Activated effector memory CD4-positive, alpha-beta T cell treated with Interleukin-2 at 50 U/mL for 16 hours (primary cell): Measurements from ENCODE around the gene SAMD14.

Source experiments
- DNase-seq: peaks from one replicate; pipeline ENCODE4 v3.0.0-alpha.2; 2020

Gene SAMD14

DNA sequence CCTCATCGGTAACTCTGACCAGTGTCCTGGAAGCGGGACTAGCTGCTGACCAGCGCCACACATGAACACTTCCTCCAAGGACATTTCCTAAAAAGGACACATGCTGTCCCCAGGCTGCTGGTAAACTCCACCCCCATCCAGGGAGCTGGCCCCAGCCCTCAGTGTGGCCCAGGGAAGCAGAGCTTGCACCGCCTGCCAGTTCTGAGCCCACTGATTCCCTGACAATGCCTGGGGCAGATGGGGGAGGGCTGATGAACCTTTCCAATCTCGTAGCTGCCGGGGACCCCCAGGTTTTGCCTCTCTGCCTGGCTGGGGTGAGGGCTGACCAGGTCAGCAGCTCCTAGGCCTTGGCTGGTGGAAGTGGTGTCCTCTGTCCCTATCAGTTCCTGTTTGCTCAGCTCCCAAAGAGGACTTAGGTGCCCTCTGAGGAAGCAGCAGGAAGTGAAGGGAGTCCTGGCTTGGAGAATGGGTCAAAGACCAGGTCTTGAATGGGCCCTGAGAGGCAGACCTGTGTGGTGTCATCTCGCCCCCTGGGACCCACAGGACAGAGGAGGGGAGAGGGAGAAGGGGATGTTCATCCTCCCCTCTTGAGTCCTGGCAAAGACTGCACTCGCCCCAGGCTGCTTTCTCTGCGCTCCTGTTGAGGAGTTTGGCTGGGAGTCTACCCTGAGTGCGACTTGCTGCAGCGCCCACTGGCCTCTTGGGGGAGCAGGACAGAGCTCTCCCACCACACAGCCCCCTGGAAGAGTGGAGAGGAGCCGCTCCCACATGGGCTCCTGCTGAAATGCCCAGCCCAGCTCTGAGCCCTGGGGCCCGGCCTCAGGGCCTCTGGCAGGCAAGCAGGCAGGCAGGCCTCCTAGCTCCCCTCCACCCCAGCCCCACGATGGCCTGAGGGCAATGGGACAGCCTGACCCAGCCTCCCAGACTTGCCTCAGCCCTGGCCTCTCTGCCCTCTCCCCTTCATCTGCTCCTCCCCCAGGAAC is 18.0 kb downstream of the SAMD14 start:
- no peak for DNase-seq

GRCh38 chr17:50110591-50111349 is 19.2 kb downstream of the SAMD14 start:
- no peak for DNase-seq

DNA sequence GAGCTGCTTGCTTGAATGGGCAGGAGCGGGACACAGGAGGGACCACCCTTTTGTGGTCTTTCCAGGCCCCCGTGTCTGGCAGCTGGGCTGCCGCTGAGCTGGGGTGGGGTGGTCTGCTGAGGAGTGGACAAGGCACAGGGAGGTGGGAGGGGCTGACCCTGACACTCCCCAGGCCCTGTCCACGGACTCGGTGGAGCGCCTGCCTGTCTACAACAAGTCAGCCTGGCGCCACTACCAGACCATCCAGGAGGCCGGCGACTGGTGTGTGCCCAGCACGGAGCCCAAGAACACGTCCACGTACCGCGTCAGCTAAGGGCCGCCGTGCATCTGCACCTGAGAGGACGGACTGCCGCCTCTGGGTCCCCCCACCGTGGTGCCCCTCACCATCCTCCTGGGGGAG is 20.2 kb downstream of the SAMD14 start:
- DNase-seq = no peak

DNA sequence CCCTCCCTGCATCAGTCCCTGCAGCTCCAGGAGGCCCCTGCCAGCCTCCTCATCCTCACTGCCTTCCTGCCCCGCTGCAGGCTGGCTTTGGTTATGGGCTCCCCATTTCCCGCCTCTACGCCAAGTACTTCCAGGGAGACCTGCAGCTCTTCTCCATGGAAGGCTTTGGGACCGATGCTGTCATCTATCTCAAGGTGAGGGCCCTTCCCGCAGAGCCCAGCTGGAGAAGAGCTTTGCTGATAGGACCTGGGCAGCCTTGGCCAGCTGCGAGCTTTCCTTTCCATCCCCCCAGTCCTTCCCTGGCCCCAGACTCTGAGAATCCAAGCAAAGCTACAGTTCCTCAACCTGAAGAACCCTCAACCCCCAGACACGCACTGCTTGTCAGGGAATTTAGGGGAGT is 20.8 kb downstream of the SAMD14 start:
- DNase-seq = no peak

GRCh38 chr17:50108556-50108955 is 21.4 kb downstream of the SAMD14 start:
- no peak for DNase-seq

- no peak for DNase-seq
Measured at GRCh38 chr17:50107790-50108414, 22.1 kb downstream of the SAMD14 start.

GRCh38 chr17:50106393-50107131 is 23.4 kb downstream of the SAMD14 start:
- no peak for DNase-seq

GRCh38 chr17:50105811-50106210 is 24.1 kb downstream of the SAMD14 start:
- no peak for DNase-seq

- no peak for DNase-seq
Measured at GRCh38 chr17:50103941-50104340, 26.0 kb downstream of the SAMD14 start.

- DNase-seq = no peak
Measured at GRCh38 chr17:50103252-50103651, 26.7 kb downstream of the SAMD14 start.

- no peak for DNase-seq
Measured at GRCh38 chr17:50102164-50102991, 27.6 kb downstream of the SAMD14 start.

DNA sequence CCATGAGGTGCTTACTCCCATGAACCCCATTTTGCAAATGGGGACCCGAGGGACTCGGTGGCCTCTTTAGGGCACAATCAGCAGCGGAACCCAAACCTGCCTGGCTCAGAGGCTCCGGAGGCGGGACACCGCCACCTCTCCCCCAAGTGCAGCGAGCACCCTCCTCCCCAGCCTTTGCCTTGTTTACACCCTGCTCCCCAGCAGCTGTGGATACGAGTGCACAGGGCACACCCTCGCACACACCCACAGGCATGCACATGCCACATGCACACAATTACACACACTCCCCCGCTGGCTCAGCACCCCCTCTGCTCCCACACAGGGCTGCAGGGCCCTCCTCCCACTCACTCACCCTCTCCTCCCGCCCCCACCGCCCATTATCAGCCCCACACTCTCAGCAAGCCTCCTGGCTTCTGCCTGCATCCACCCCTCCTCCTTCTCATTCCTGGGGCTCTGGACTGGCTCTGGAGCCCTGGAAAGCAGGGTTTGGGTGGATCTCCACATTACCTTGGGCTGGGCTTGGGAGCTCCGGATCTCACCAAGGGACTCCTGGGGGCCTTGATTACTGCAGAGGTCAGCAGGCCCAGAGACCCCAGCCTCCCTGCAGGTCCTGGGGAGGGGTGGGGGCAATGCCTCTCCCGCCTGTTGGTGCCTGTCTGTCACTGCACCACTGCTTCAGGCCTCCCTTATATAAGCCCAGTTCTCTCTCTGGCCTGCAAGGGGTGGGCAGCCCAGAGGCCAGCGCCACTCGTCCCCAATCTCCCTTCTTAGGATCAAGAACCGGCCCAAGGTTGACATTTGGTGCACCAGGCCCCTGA is 28.4 kb downstream of the SAMD14 start:
- no peak for DNase-seq

- no peak for DNase-seq
Measured at GRCh38 chr17:50100921-50101345, 29.0 kb downstream of the SAMD14 start.

GRCh38 chr17:50100480-50100883 is 29.5 kb downstream of the SAMD14 start:
- DNase-seq = no peak

GRCh38 chr17:50099003-50099402 is 31.0 kb downstream of the SAMD14 start:
- DNase-seq = no peak

DNA sequence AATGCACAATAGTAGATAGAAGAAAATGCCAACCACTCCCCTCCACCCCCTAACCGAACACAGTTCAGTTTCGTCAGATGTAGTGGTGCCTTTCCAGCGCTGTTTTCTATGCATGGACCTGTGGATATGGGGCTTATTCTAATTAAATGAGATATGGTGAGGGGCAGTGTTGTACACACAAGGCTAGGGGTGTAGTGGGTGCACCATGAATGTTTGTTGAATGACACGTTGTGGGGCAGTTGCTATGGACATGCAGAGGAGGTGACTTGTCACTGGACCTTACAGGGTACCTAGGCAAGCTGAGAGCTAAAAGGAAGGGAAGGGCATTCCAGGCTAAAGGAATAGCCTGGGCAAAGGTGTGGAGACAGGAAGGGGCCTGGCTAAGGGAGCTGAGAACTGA is 31.4 kb downstream of the SAMD14 start:
- no peak for DNase-seq

- no peak for DNase-seq
Measured at GRCh38 chr17:50097926-50098325, 32.0 kb downstream of the SAMD14 start.

DNA sequence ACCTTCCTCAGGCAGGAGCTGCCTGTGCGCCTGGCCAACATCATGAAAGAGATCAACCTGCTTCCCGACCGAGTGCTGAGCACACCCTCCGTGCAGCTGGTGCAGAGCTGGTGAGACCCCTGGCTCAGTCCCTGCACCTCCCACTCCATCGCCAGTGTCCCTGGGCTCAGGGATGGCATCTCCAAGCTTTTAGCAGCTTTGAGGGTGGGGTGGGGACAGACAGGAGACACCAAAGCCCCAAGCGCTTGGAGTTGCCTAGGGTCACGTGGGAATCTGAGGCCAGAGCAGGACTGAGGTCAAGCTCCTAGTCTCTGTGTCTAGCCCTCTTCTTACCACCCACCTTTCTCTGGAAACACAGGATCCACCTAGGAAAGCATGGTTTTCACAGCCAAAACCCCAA is 32.5 kb downstream of the SAMD14 start:
- DNase-seq = no peak

DNA sequence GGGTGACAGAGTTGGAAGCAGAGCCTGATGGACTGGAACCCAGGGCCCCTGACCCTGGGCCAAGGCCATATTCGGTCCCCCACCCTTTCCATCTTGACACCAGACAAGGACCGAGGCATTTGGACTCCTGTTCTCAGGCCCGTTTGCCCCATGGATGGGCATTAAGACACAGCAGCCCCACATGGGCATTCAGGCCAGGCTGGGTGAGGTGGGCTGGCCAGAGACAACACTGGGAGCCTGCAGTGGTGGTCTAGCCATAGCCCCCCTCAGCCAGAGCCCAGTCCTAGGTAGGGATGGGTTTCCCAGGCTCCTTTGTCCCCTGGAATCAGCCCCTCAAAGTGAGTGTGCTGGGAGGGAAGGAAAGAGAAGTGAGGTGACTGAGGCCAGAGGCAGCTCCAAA is 33.2 kb downstream of the SAMD14 start:
- no peak for DNase-seq

DNA sequence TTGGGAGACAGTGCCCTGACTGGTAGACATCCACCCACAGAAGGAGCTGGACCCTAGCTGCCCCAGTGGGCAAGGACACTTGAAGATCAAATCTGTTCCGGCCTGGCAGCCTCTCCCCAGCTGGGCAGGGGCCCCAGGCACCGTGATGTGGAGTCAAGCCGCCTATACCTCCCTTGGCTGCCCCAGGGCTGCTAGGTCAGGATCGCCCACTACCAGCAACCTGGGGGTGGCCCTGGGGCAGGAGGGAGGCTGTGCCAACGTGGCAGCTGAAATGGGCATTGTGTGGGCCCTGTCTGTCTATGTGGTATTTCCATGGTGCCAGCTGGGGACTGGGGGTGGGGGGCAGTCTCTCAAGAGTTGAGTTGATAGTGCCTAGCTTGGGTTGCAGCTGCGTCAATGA is 33.9 kb downstream of the SAMD14 start:
- DNase-seq = no peak

GRCh38 chr17:50095626-50096037 is 34.3 kb downstream of the SAMD14 start:
- DNase-seq = no peak
